Liver (tissue), 3 donors: Measurements from ENCODE around the gene CHMP4A.

Experiments
- ATF3 ChIP-seq: IDR thresholded peaks from 2 replicates; pipeline ENCODE4 v1.6.1; 2016; ENCODE audit warnings: antibody characterized with exemption
- CTCF ChIP-seq: fragments of 150-350 bp; IDR thresholded peaks from 2 replicates; pipeline ENCODE4 v1.5.1; 2017; ENCODE audit warnings: improper control_type of control experiment, low read depth, low read length; ENCODE audit not compliant: missing input control
- FOXA1 ChIP-seq: IDR thresholded peaks from 2 replicates; pipeline ENCODE4 v1.6.1; 2016; ENCODE audit warnings: antibody characterized with exemption
- GABPA ChIP-seq, 2 donors: IDR thresholded peaks in 1 of 2; conservative IDR thresholded peaks in 1 of 2; 2 replicates each; pipeline ENCODE4 v1.6.1; 2016; ENCODE audit warnings: antibody characterized with exemption in 2 of 2, mild to moderate bottlenecking in 1 of 2, moderate library complexity in 1 of 2
- HNF4G ChIP-seq: IDR thresholded peaks from 2 replicates; pipeline ENCODE4 v1.6.1; 2016; ENCODE audit warnings: antibody characterized with exemption
- JUND ChIP-seq, 2 donors: IDR thresholded peaks; 2 replicates each; pipeline ENCODE4 v1.6.1; 2016; ENCODE audit warnings: antibody characterized with exemption in 2 of 2
- MAX ChIP-seq: IDR thresholded peaks from 2 replicates; pipeline ENCODE4 v1.6.1; 2016; ENCODE audit warnings: antibody characterized with exemption
- TAF1 ChIP-seq: conservative IDR thresholded peaks from 2 replicates; pipeline ENCODE4 v1.6.1; 2016; ENCODE audit warnings: antibody characterized with exemption, mild to moderate bottlenecking
- YY1 ChIP-seq: IDR thresholded peaks from 2 replicates; pipeline ENCODE4 v1.6.1; 2016; ENCODE audit warnings: antibody characterized with exemption, mild to moderate bottlenecking
- ZBTB33 ChIP-seq: IDR thresholded peaks from 2 replicates; pipeline ENCODE4 v1.6.1; 2016; ENCODE audit warnings: antibody characterized with exemption
- donor health status: healthy.
- donor health status: healthy.

GRCh38 chr14:24207625-24208024 is 5.7 kb downstream of the CHMP4A start:
- TF ChIP-seq ATF3: no peak
- TF ChIP-seq MAX: no peak
- no peak for TF ChIP-seq CTCF
- no peak for TF ChIP-seq HNF4G
- no peak for TF ChIP-seq ZBTB33
- TF ChIP-seq YY1: no peak
- no peak for TF ChIP-seq JUND (IDR thresholded peaks at IDR 0.05)
- TF ChIP-seq GABPA (IDR thresholded peaks at IDR 0.05 in 1 of 2, conservative IDR thresholded peaks at IDR 0.05 in 1 of 2): no peak
- no peak for TF ChIP-seq FOXA1
- no peak for TF ChIP-seq TAF1
